AG04449 (cell line): ENCODE data around the gene HSPA1A.
"Not testable (repeated sequence)": the region's sequence is repeated elsewhere in the genome, so short reads cannot be mapped to it uniquely, and the experiment has no call there.

Experiments used
- CTCF ChIA-PET: fragments of 350-600 bp; formaldehyde crosslinking; extraction: SDS; loops from one replicate; lab custom pipeline; 2021; ENCODE audit warnings: antibody characterized with exemption; lab: Yijun Ruan, JAX
- POLR2A ChIA-PET: fragments of 400-600, 350-600 bp; formaldehyde crosslinking; extraction: SDS; loops from one replicate; lab custom pipeline; 2020; ENCODE audit warnings: antibody characterized with exemption, inconsistent platforms; lab: Yijun Ruan, JAX
- DNase-seq: peaks from one replicate; pipeline ENCODE4 v3.0.0-alpha.2; 2010; ENCODE audit warnings: low read depth, low spot score
- H3K4me3 ChIP-seq: 2 replicates; pipeline ENCODE4 v1.5.1; 2011; ENCODE audit warnings: low read depth, mild to moderate bottlenecking, control low read depth, low read length
- TF ChIP-seq, protein P1 (sequence below): IDR thresholded peaks from one replicate; pipeline ENCODE4 v1.5.1; 2011; ENCODE audit warnings: mild to moderate bottlenecking, moderate library complexity, low read length, control low read depth, inconsistent platforms; ENCODE audit not compliant: insufficient read depth; ENCODE audit errors: missing control alignments

The HSPA1A gene

DNA sequence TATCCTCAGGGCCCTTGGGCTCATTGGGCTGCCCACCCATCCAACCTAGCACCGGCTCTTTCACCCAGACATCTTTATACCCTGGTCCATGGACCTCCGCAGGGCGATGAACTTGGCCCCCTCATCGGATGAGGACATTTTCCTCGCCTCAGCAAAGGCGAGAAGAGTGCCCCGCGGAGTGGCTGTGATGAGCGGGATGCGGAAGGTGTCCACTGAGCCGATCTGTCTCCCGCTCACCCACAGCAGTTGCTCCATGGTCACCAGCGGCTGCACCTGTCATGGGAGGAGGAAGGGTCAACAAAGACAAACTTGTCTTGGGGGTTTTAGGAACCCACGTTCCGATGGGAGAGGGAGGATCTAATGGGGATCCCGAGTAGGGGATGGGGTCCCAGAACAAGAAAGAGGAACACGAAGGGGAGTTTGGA is 46.6 kb downstream of the HSPA1A start:
- DNase-seq, result no peak
- ChIA-PET CTCF (interaction anchor here (1.7 to 4.5 kb wide), 2 partner anchors 181 to 184 kb away, joined by 9 to 22 read pairs; partner anchors contain the start of gene LY6G5C), POLR2A (interaction anchor here (1.0 to 2.4 kb wide), 7 partner anchors 18 to 1110 kb away, joined by 3 to 19 read pairs (median 7); partner anchors contain the start of gene HSPA1B)
- TF ChIP-seq, protein P1, sequence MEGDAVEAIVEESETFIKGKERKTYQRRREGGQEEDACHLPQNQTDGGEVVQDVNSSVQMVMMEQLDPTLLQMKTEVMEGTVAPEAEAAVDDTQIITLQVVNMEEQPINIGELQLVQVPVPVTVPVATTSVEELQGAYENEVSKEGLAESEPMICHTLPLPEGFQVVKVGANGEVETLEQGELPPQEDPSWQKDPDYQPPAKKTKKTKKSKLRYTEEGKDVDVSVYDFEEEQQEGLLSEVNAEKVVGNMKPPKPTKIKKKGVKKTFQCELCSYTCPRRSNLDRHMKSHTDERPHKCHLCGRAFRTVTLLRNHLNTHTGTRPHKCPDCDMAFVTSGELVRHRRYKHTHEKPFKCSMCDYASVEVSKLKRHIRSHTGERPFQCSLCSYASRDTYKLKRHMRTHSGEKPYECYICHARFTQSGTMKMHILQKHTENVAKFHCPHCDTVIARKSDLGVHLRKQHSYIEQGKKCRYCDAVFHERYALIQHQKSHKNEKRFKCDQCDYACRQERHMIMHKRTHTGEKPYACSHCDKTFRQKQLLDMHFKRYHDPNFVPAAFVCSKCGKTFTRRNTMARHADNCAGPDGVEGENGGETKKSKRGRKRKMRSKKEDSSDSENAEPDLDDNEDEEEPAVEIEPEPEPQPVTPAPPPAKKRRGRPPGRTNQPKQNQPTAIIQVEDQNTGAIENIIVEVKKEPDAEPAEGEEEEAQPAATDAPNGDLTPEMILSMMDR, result no peak
- H3K4me3 ChIP-seq, result peak overlapping the region; percentile 94

- CTCF ChIA-PET, result interaction anchor here (1.1 to 4.5 kb wide), 5 partner anchors 18 to 184 kb away, joined by 3 to 22 read pairs (median 5); partner anchors contain the start of gene LY6G5C
- DNase-seq, result peak; percentile 99
- TF ChIP-seq, protein P1, result no peak
- POLR2A ChIA-PET, result interaction anchor here (0.6 to 2.4 kb wide), 18 partner anchors 10 to 1109 kb away, joined by 3 to 19 read pairs (median 4); partner anchors contain the start of genes ABHD16A, DXO, EHMT2 and HSPA1B
- peak within 1 kb of the TSS; percentile 94 for H3K4me3 ChIP-seq
These were observed 47.2 kb downstream of the HSPA1A start, which contains the start of gene NEU1 for GRCh38 chr6:31862344-31863235. NEU1 (minus strand) TSS chr6:31862821; CDS start chr6:31862776, 45 bp downstream.

- not testable (repeated sequence) for DNase-seq
- ChIA-PET POLR2A (interaction anchor here (0.6 to 2.4 kb wide), 6 partner anchors 23 to 106 kb away, joined by 3 to 19 read pairs (median 6); partner anchors contain the start of genes EHMT2, HSPA1B and LSM2), CTCF (interaction anchor here (0.6 to 4.5 kb wide), 10 partner anchors 11 to 205 kb away, joined by 3 to 22 read pairs (median 4); partner anchors contain the start of genes C6orf47, DDAH2 and LY6G5C)
- peak overlapping the region; percentile 76 for H3K4me3 ChIP-seq
These were observed 48.8 kb downstream of the HSPA1A start for GRCh38 chr6:31864123-31864562.

GRCh38 chr6:31864818-31865204 is 49.5 kb downstream of the HSPA1A start:
- ChIA-PET POLR2A (interaction anchor here (0.6 to 1.0 kb wide), 2 partner anchors 24 to 58 kb away, joined by 3 read pairs; partner anchors contain the start of gene LSM2), CTCF (interaction anchor here (0.6 to 4.5 kb wide), 9 partner anchors 11 to 205 kb away, joined by 3 to 22 read pairs (median 4); partner anchors contain the start of genes DDAH2 and LY6G5C)
- DNase-seq, result no peak
- no peak overlapping the region for H3K4me3 ChIP-seq
- TF ChIP-seq, protein P1, result no peak

DNA sequence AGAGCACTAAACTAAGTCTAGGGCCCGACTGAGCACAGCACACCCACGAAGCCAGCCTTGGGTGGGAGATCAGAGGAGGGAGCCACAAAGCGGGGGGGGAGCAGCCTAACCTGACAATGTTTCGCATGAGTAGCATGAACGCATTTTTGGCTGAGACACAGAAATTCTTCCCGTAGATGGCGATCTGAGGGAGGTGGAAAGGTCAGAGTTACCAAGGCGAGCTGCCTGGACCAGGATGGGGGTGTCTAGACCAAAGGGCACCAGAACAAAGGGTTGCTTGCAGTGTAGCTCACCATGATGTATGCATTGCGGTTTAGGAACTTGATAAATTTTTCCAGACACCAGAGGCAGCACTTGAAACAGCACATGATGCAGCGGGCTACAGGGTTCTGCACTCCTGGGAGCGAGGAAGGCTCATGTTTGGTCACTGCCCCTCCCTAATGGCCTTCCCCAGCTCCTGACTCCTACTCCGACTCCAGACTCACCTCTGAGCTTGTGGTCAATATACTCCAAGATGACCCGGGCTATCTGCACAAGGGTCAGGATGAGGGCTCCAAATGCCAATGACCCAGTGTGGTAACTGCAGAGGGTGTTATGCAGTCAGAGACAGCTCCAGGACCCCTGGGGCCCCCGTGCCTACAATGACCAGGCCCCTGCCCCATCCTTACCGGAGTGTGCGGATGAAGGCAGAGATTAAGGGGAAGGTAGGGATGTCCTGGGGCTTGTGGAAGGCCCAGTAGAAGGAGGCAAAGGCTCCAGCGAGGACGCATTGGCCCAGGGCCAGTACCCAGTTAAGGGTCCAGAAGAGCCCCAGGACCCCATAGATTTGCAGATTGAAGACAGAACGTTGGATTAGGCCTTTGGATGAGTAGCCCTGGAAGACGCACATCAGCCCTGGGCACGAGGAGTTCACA is 50.1 kb downstream of the HSPA1A start:
- no peak overlapping the region for H3K4me3 ChIP-seq
- ChIA-PET CTCF (interaction anchor here (0.9 to 4.5 kb wide), 2 partner anchors 10 to 185 kb away, joined by 3 to 22 read pairs; partner anchors contain the start of gene LY6G5C), POLR2A (no interaction called here)
- DNase-seq, result no peak
- TF ChIP-seq, protein P1, result no peak
